Ammon's horn (tissue), 1 donor: ENCODE results near the gene SPON1.
"Not testable (repeated sequence)": the region's sequence is repeated elsewhere in the genome, so short reads cannot be mapped to it uniquely, and the experiment has no call there.

Experiments
- DNase-seq: peaks from one replicate; pipeline ENCODE4 v3.0.0-alpha.2; 2016; ENCODE audit warnings: low spot score

Gene SPON1

GRCh38 chr11:14244926-14245325 is 282.4 kb downstream of the SPON1 start:
- DNase-seq: no peak

GRCh38 chr11:14245444-14245843 is 282.9 kb downstream of the SPON1 start:
- DNase-seq: no peak

- peak; percentile 87 for DNase-seq
Measured at GRCh38 chr11:14248580-14248981, 286.1 kb downstream of the SPON1 start.

GRCh38 chr11:14249121-14249963 is 286.8 kb downstream of the SPON1 start:
- peak; percentile 84 for DNase-seq

DNA sequence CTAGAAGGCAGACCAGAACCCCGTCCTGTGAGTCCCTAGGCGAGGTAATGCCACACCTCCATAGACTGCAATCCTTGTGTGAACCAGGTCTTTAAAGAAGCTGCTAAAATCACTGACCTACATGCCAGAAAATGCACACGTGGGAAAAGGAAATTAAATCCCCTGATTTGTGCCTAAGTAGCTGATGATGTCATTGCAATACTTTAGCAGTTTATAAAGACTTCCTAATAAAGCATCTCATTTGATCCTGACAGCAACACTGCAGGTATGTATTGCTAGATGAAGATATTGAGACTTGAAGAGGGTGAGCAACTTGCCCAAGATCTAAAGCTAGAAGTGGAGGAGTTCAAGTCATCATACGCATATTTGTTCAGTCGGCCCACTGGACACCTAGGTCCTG is 289.2 kb downstream of the SPON1 start:
- DNase-seq: no peak

DNA sequence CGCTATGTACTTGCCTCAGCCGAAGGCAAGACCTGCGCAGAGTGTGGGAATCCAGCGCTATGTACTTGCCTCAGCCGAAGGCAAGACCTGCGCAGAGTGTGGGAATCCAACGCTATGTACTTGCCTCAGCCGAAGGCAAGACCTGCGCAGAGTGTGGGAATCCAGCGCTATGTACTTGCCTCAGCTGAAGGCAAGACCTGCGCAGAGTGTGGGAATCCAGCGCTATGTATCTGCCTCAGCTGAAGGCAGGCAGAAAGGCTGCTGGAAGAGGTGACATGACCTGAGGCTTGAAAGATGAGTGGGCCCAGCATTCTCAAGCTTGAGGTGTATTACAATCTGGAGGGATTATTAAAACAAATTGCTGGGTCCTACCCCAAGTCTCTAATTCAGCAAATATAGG is 290.0 kb downstream of the SPON1 start:
- DNase-seq: not testable (repeated sequence)

- peak; percentile 35 for DNase-seq
Measured at GRCh38 chr11:14253421-14253820, 290.9 kb downstream of the SPON1 start.

DNA sequence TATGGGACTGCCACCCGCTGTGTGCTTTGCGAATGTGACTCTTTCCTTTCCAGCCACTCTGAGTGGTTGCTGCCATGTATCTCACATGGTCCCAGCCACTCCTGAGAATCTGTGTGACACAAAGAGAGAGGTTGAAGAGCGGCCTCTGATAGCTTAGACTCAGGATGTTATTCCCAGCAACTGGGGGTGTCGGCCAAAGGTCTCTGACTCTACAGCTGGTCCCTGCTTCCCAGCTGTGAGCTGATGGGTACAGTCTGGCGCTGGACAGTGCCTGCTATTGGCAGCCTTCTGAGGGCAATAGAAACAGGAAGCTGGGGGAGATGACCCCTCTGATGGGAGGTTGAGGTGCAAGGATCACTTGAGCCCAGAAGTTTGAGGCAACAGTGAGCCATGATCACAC is 291.3 kb downstream of the SPON1 start:
- no peak for DNase-seq

DNA sequence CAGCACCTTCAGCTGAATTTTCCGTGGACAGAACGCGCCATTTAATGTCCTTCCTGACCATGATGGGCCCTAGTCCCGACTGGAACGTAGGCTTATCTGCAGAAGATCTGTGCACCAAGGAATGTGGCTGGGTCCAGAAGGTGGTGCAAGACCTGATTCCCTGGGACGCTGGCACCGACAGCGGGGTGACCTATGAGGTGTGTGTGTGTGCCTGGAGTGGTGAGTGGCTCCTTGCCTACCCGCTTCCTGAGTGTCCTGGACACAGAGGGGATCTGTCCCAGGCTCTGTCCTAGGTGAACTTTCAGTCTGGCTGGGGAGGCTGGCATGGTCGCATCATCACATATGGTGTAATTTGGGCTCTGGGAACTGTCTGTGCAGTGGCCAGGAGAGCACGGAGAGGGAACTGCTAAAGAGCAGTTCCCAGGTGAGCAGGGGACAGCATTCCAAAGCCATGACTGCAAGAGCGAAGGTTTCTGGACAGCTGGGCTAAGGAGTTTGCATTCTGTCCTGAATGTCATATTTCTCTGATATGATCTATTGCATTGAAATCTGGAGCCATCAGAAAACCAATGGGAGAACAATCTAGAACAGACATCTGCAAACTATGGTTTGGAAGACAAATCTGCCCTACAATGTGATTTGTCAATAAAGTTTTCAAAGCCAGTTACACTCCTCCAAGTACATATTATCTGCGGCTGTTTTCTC is 292.2 kb downstream of the SPON1 start:
- DNase-seq: no peak

DNA sequence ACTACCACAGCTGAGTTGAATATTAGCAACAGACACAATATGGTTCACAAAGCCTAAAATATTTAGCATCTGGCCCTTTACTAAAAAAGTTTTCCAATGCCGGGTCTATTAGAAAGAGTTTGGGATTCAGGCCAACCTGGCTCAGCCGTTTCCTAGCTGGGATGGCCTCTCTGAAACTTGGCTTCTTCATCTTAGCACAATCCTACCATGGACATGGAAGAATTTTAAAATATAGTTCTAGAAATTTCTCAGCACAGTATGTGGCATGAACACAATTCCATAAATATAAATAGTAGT is 292.7 kb downstream of the SPON1 start:
- DNase-seq: no peak

DNA sequence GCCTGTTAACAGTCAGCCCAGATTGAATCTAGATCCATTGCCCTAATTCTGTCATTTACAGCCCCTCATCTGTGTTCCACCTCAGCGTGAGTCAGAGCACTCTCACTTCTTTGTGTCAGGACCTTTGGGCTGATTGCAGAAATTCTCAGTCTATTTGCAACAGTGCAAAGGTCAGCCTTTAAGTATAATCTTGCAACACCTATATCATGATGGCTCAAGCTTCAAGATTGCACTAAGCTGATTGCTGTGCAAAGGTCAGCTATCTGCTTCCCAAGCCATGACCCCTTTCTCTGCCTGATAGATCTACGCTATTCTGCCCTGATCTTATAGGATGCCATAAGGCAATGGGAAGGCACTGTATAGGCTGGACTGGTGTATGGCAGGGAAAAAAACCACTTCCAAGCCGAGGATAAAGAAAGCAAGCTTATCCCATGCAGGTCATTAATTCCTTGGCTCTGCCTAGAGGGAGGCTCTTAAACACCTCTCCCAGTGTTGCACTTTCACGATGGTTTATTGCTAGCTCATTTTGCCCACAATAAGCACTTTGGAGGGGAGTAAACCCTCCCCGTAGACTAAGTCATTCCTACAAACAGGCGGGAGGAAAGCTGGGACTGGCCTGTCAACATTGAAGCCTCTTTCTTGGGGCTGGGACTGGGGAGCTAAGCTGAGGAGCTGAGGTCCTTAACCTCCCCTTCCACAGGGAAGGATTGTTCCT is 295.9 kb downstream of the SPON1 start:
- no peak for DNase-seq

- no peak for DNase-seq
Measured at GRCh38 chr11:14259186-14259784, 296.8 kb downstream of the SPON1 start.

DNA sequence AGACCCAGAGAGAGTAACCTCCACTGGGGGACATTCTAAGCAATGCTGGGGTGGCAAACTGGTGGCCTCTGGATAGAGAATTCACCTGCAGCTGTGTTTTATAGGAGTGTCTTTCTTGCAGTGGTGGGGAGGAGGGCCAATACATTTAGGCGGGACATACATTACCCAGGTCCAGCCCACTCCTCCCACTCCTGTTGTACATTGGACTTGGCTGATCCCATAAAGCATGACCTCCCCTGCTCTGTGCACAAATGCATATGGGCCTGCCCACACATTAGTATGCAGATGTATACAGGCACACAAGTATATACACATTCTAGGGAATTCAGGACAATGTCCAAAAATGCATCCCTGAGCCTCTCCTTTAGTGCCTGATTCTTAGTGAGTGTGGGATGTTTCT is 297.4 kb downstream of the SPON1 start:
- no peak for DNase-seq

DNA sequence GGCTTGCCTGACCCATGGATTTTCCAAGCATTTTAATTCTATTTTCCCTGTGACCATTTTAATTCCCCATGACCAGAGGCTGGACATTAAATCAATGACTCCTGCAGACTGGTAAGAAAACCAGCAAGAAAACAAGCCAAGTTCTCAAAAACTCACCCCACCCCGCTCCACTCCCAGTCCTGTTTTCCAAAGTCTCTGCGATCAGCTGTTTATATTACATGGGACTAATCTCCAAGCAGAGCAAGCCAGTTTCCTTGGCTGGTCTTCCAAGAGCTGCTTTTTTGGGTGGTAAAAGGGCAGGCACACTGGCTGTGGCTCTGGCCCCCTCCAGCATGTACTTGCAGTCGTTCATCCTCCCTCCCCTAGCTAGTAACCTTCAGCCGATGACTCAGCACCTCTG is 298.5 kb downstream of the SPON1 start:
- DNase-seq: no peak

GRCh38 chr11:14262271-14262846 is 299.8 kb downstream of the SPON1 start:
- no peak for DNase-seq

DNA sequence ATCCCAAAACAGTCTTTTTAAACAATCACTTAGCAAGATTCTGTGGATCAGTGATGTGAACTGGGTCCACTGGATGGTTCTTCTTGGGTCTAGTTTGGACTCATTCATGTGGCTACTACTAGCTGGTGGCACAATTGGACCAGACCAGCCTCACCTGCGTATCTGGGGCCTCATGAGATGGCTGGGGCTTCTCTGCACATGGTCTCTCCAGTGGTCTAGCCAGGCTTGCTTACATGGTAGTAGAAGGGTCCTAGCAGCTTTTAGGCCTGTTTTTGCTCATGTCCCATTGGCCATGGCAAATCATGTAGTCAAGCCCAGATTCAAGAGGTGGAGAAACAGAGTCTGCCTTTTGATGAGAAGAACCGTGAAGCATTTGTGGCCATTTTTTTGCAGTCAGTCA is 302.4 kb downstream of the SPON1 start:
- DNase-seq: no peak

DNA sequence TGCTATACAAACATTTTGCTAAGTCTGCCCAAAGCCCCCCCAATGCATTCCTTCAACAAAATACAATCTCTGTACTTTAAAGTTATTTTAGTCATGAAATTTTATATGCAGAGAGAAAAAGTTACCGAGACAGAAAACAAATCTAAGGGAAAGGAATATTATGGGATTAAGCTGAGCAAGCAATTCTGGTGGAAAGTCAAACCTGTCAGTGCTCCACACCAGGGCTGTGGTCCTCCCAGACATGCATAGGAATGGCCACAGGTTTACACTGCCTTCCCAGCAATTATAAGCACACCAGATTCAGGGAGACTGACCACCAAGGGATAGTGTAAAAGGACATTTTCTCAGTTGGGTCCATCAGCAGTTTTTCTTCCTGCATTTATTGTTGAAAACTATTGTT is 304.1 kb downstream of the SPON1 start:
- DNase-seq: no peak

DNA sequence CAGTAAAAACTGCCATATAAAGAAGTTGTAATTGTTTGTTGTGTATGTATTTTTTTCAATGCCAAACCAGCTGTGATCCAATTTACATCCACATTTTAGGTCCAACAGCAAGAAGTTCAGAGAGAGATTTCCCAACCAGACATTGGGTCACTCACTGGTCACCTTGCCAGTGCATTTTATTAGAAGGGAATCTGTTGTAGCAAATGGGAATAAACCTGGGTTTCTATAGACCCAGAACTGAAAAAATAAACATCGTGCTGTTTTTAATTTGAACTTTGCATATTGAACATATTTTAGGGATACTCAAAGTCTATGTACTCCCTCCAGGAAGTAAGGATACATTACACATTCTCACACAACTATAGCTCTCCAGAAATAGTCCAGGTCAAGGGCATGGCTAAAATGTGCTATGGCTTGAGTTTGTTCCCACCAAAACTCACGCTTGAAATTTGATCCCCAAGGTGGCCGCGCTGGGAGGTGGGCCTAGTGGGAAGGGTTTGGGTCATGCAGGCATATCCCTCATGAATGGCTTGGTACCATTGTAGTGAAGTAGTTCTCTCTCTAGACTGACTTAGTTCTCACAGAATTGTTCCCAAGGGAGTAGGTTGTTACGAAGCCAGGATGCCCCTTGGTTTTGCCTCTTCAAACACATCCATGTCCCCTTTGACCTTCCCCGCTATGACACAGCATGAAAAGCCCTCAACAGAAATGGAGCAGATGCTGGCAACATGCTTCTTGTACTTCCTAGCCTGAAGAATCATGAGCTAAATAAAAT is 305.5 kb downstream of the SPON1 start:
- DNase-seq: no peak

DNA sequence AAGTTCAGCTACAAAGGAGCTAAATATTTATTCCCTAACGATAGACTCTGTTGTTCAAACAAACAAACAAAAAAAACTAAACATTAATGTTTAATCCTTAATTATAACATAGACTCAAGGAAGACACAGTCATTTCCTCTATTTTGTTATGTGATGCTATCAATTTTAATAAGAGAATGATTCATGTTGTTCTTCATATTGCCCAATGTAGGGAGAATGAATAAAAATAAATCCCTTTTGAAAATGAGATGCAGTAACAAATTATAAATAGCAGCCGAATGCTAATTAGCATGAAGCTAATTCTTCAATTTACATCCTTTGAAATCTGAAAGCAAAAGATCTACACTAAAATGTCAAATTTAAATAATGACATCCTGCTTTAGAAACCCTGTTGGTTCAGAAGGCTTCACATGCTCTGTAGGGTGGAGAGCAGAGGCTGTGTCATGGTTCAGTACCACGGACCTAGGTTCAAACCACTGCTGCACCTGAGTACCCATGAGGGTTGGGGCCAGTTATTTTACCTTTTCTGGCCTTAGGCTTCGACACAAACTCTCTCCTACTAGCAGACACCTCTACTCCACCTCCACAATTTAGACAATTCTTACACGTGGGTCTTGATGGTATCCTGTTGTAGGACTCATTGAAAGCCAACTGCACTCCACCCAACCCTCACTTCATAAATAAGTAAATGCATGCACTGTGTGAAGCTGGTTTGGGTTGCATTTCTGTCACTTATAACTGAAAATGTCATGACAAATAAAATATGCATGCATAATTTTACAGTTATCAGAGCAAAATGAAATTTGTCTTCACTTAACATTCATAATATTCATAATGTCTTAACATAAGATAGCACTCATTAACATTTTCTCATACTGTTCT is 307.4 kb downstream of the SPON1 start:
- no peak for DNase-seq
